Measurements from ENCODE around the gene SYNDIG1. TPM values are rescaled to one million over a fixed set of nuclear protein-coding genes. Genes with fewer than 3 reads are reported as not detected.

Gene SYNDIG1
- polyA plus RNA-seq, 1 of the 3 experiments (the other 2 are of a cell fraction): not detected

- no peaks in the 10 kb centered on the region for H3K36me3 ChIP-seq (replicated peaks in 1 of 2; ENCODE audit: control insufficient read depth in 1 of 2, insufficient read depth in 2 of 2, low read length in 1 of 2)
- no peak overlapping the region for H3K27ac ChIP-seq (ENCODE audit: low read depth in 2 of 2, low read length in 1 of 2)
- no peaks in the 10 kb centered on the region for H3K79me2 ChIP-seq (ENCODE audit: insufficient read depth)
- ChIA-PET CTCF (interaction anchor here (0.8 to 1.6 kb wide), 2 partner anchors 22 to 464 kb away, joined by 3 read pairs; no protein-coding TSS in a partner anchor), POLR2A (no interaction called here)
- H3K27me3 ChIP-seq (ENCODE audit: insufficient read depth): no peaks in the 10 kb centered on the region; the same call in 1 of the 2 replicates
- no peaks in the 10 kb centered on the region for H4K20me1 ChIP-seq (ENCODE audit: insufficient read depth)
- H3F3A ChIP-seq (replicated peaks; ENCODE audit: insufficient read depth): no peaks in the 10 kb centered on the region
- H3K4me2 ChIP-seq: no peak overlapping the region
- H2AFZ ChIP-seq (ENCODE audit: low read depth): no peak overlapping the region
- TF ChIP-seq NFIC (IDR thresholded peaks at IDR 0.05; ENCODE audit: borderline replicate concordance) (no peak), RAD21 (IDR thresholded peaks at IDR 0.05; ENCODE audit: low read length) (no peak)
- WGBS (ENCODE audit: low lambda C conversion rate): 20% methylated on average over 2 of the region's 2 CpGs
- DNase-seq: no peak
- no peaks in the 10 kb centered on the region for H3K9me2 ChIP-seq
- H3K4me1 ChIP-seq (ENCODE audit: control insufficient read depth in 1 of 2, insufficient read depth in 2 of 2, low read depth in 1 of 2, low read length in 1 of 2): no peaks in the 10 kb centered on the region
- H3K4me3 ChIP-seq (ENCODE audit: low read depth in 2 of 2, low read length in 1 of 2): no peak overlapping the region
- no peaks in the 10 kb centered on the region for H3K9me3 ChIP-seq
- no peak overlapping the region for H3K9ac ChIP-seq
Measured at GRCh38 chr20:24453869-24454268, 15.6 kb upstream of the SYNDIG1 start.

- Histone ChIP-seq H3K9ac (no peak overlapping the region), H3K9me2 (no peaks in the 10 kb centered on the region), H3K79me2 (ENCODE audit: insufficient read depth) (no peaks in the 10 kb centered on the region), H3K36me3 (replicated peaks in 1 of 2; ENCODE audit: control insufficient read depth in 1 of 2, insufficient read depth in 2 of 2, low read length in 1 of 2) (no peaks in the 10 kb centered on the region), H3K27ac (ENCODE audit: low read depth in 2 of 2, low read length in 1 of 2) (no peak overlapping the region), H3K4me2 (no peak overlapping the region), H3K4me3 (ENCODE audit: low read depth in 2 of 2, low read length in 1 of 2) (no peak overlapping the region), H3K27me3 (ENCODE audit: insufficient read depth) (no peaks in the 10 kb centered on the region; the same call in 1 of the 2 replicates), H3K9me3 (no peaks in the 10 kb centered on the region), H2AFZ (ENCODE audit: low read depth) (no peak overlapping the region), H4K20me1 (ENCODE audit: insufficient read depth) (no peaks in the 10 kb centered on the region), H3F3A (replicated peaks; ENCODE audit: insufficient read depth) (no peaks in the 10 kb centered on the region), H3K4me1 (ENCODE audit: control insufficient read depth in 1 of 2, insufficient read depth in 2 of 2, low read depth in 1 of 2, low read length in 1 of 2) (no peaks in the 10 kb centered on the region)
- CTCF ChIA-PET: interaction anchor here (1.6 kb wide), 1 partner anchor 463 kb away, joined by 3 read pairs; no protein-coding TSS in a partner anchor
- 15% methylated on average over 6 of the region's 6 CpGs for WGBS (ENCODE audit: low lambda C conversion rate)
- no peak for DNase-seq
- POLR2A ChIA-PET: no interaction called here
- TF ChIP-seq MXI1 (IDR thresholded peaks at IDR 0.05; ENCODE audit: low read depth, low read length) (no peak), TEAD4 (IDR thresholded peaks at IDR 0.05; ENCODE audit: borderline replicate concordance, insufficient read depth) (no peak), ELF1 (IDR thresholded peaks at IDR 0.05) (no peak), RCOR1 (IDR thresholded peaks at IDR 0.05; ENCODE audit: low read length) (no peak), EZH2phosphoT487 (IDR thresholded peaks at IDR 0.05; ENCODE audit: borderline replicate concordance, low read depth) (no peak), MAX (IDR thresholded peaks at IDR 0.05; ENCODE audit: low read depth) (no peak), YY1 (IDR thresholded peaks at IDR 0.05; ENCODE audit: low read depth) (no peak), EP300 (IDR thresholded peaks at IDR 0.05; ENCODE audit: borderline replicate concordance in 1 of 2, low read depth in 1 of 2, low read length in 1 of 2) (no peak), MEF2A (IDR thresholded peaks at IDR 0.05; ENCODE audit: borderline replicate concordance, low read depth) (no peak), TCF12 (IDR thresholded peaks at IDR 0.05) (no peak), CTCF (IDR thresholded peaks at IDR 0.05) (no peak), FOXM1 (IDR thresholded peaks at IDR 0.05; ENCODE audit: low read depth) (no peak), GABPA (IDR thresholded peaks at IDR 0.05; ENCODE audit: low read depth) (no peak), IRF3 (IDR thresholded peaks at IDR 0.05; ENCODE audit: low read depth, low read length) (no peak), TAF1 (IDR thresholded peaks at IDR 0.05; ENCODE audit: borderline replicate concordance, low read depth, low read length) (no peak)
Measured at GRCh38 chr20:24455081-24455480, 14.3 kb upstream of the SYNDIG1 start.

All from SK-N-SH (cell line).